OCI-LY1 (cell line): ENCODE data around the gene B3GNT8.

Experiments used
- H2AFZ ChIP-seq: fragments of 200-600 bp; sonication (generic), shearing (Covaris generic); 2 replicates; pipeline ENCODE4 v1.6.0; 2014; ENCODE audit warnings: antibody characterized with exemption, mild to moderate bottlenecking, low read length
- H3F3A ChIP-seq: fragments of 200-600 bp; sonication (generic), shearing (Covaris generic); 2 replicates; pipeline ENCODE4 v1.6.0; 2014; ENCODE audit warnings: mild to moderate bottlenecking, antibody characterized with exemption, low read length, moderate library complexity; ENCODE audit not compliant: insufficient read depth
- H3K27ac ChIP-seq: fragments of 200-600 bp; sonication (generic); 2 replicates; pipeline ENCODE4 v1.5.1; 2014; ENCODE audit warnings: low read length, mixed run types, mild to moderate bottlenecking, low read depth; ENCODE audit not compliant: poor library complexity, severe bottlenecking
- H3K27me3 ChIP-seq: fragments of 200-600 bp; sonication (generic); 2 replicates; pipeline ENCODE4 v1.6.0; 2014; ENCODE audit warnings: antibody characterized with exemption, mild to moderate bottlenecking, low read length, moderate library complexity; ENCODE audit not compliant: insufficient read depth
- H3K36me3 ChIP-seq: fragments of 200-600 bp; sonication (generic); 2 replicates; pipeline ENCODE4 v1.6.1; 2014; ENCODE audit warnings: mild to moderate bottlenecking, antibody characterized with exemption, low read length, moderate library complexity, mixed read lengths; ENCODE audit not compliant: insufficient read depth
- H3K4me1 ChIP-seq: fragments of 200-600 bp; sonication (generic); 2 replicates; pipeline ENCODE4 v1.5.1; 2014; ENCODE audit warnings: mild to moderate bottlenecking, low read length, moderate library complexity; ENCODE audit not compliant: insufficient read depth, severe bottlenecking
- H3K4me2 ChIP-seq: fragments of 200-600 bp; sonication (generic), shearing (Covaris generic); 2 replicates; pipeline ENCODE4 v1.6.1; 2014; ENCODE audit warnings: low read length
- H3K4me3 ChIP-seq: fragments of 200-600 bp; sonication (generic); 2 replicates; pipeline ENCODE4 v1.5.1; 2014; ENCODE audit warnings: low read length, low read depth, mild to moderate bottlenecking, mixed read lengths; ENCODE audit not compliant: poor library complexity, severe bottlenecking
- H3K79me2 ChIP-seq: fragments of 200-600 bp; shearing (Covaris generic); 2 replicates; pipeline ENCODE4 v1.6.1; 2016; ENCODE audit warnings: mixed run types, low read length, mixed read lengths; ENCODE audit not compliant: insufficient read depth
- H3K9ac ChIP-seq: fragments of 200-600 bp; sonication (generic), shearing (Covaris generic); 2 replicates; pipeline ENCODE4 v1.6.1; 2014; ENCODE audit warnings: mild to moderate bottlenecking, low read length, mixed read lengths
- H3K9me2 ChIP-seq: fragments of 200-600 bp; sonication (generic), shearing (Covaris generic); 2 replicates; pipeline ENCODE4 v1.6.1; 2014; ENCODE audit warnings: low read depth, mild to moderate bottlenecking, low read length, mixed read lengths
- H3K9me3 ChIP-seq: fragments of 200-600 bp; shearing (Covaris generic); 2 replicates; pipeline ENCODE4 v1.6.1; 2014; ENCODE audit warnings: low read length, mixed read lengths
- H4K20me1 ChIP-seq: fragments of 200-600 bp; sonication (generic), shearing (Covaris generic); 2 replicates; pipeline ENCODE4 v1.6.0; 2016; ENCODE audit warnings: mild to moderate bottlenecking, low read length; ENCODE audit not compliant: insufficient read depth
- CTCF ChIP-seq: fragments of 200-600 bp; sonication (generic), shearing (Covaris generic); IDR thresholded peaks from 2 replicates; pipeline ENCODE4 v1.5.1; 2017; ENCODE audit warnings: mild to moderate bottlenecking, antibody characterized with exemption, low read length, moderate library complexity, mixed read lengths
- EZH2 ChIP-seq: fragments of 200-600 bp; sonication (generic), shearing (Covaris generic); IDR thresholded peaks from 2 replicates; pipeline ENCODE4 v1.8.0; 2017; ENCODE audit warnings: borderline replicate concordance, mixed run types, mild to moderate bottlenecking, antibody characterized with exemption, low read length, moderate library complexity, mixed read lengths

B3GNT8 gene

GRCh38 chr19:41413947-41414346 lies 13.2 kb downstream of the B3GNT8 start:
- H3K36me3 ChIP-seq = peaks cover 55% of the 10 kb centered on the region
- no peaks in the 10 kb centered on the region for H3F3A ChIP-seq
- no peaks in the 10 kb centered on the region for H3K4me1 ChIP-seq
- no peaks in the 10 kb centered on the region for H3K27me3 ChIP-seq
- no peak overlapping the region for H3K4me3 ChIP-seq
- H3K9me3 ChIP-seq = no peaks in the 10 kb centered on the region
- no peak overlapping the region for H3K27ac ChIP-seq
- H3K9ac ChIP-seq = no peak overlapping the region
- H4K20me1 ChIP-seq = no peaks in the 10 kb centered on the region
- TF ChIP-seq CTCF = no peak
- no peak for TF ChIP-seq EZH2
- H3K4me2 ChIP-seq = no peak overlapping the region
- no peak overlapping the region for H2AFZ ChIP-seq
- H3K9me2 ChIP-seq = no peaks in the 10 kb centered on the region
- H3K79me2 ChIP-seq = no peaks in the 10 kb centered on the region

GRCh38 chr19:41412953-41413352 lies 14.2 kb downstream of the B3GNT8 start:
- peaks cover 47% of the 10 kb centered on the region for H3K36me3 ChIP-seq
- no peaks in the 10 kb centered on the region for H3K27me3 ChIP-seq
- no peak overlapping the region for H3K27ac ChIP-seq
- H3F3A ChIP-seq = no peaks in the 10 kb centered on the region
- H3K9ac ChIP-seq = no peak overlapping the region
- no peaks in the 10 kb centered on the region for H4K20me1 ChIP-seq
- H3K79me2 ChIP-seq = no peaks in the 10 kb centered on the region
- no peaks in the 10 kb centered on the region for H3K9me3 ChIP-seq
- TF ChIP-seq CTCF (no peak), EZH2 (no peak)
- H2AFZ ChIP-seq = no peak overlapping the region
- H3K4me1 ChIP-seq = no peaks in the 10 kb centered on the region
- H3K4me2 ChIP-seq = no peak overlapping the region
- H3K9me2 ChIP-seq = no peaks in the 10 kb centered on the region
- H3K4me3 ChIP-seq = no peak overlapping the region

GRCh38 chr19:41411968-41412265 lies 15.3 kb downstream of the B3GNT8 start:
- Histone ChIP-seq H4K20me1 (no peaks in the 10 kb centered on the region), H2AFZ (no peak overlapping the region), H3K9ac (no peak overlapping the region), H3K9me2 (no peaks in the 10 kb centered on the region), H3K4me1 (no peaks in the 10 kb centered on the region), H3K4me2 (no peak overlapping the region), H3K36me3 (peaks cover 41% of the 10 kb centered on the region), H3K4me3 (no peak overlapping the region), H3K79me2 (no peaks in the 10 kb centered on the region), H3K27ac (no peak overlapping the region), H3F3A (no peaks in the 10 kb centered on the region), H3K27me3 (no peaks in the 10 kb centered on the region), H3K9me3 (no peaks in the 10 kb centered on the region)
- TF ChIP-seq CTCF (no peak), EZH2 (no peak)
